Globus pallidus (tissue), 1 donor: ENCODE data around the gene TTLL9.

Source experiments
- DNase-seq: peaks from one replicate; pipeline ENCODE4 v3.0.0-alpha.2; 2015; ENCODE audit warnings: low spot score

The TTLL9 gene

GRCh38 chr20:31979713-31980426 is 109.4 kb downstream of the TTLL9 start:
- DNase-seq, result no peak

- DNase-seq, result no peak
These were observed 111.3 kb downstream of the TTLL9 start for GRCh38 chr20:31981784-31982183.

GRCh38 chr20:31984981-31985471 is 114.6 kb downstream of the TTLL9 start:
- no peak for DNase-seq

- DNase-seq, result no peak
These were observed 117.3 kb downstream of the TTLL9 start for GRCh38 chr20:31987744-31988143.

- DNase-seq, result no peak
These were observed 118.1 kb downstream of the TTLL9 start for GRCh38 chr20:31988430-31989015.

- DNase-seq, result no peak
These were observed 118.7 kb downstream of the TTLL9 start for GRCh38 chr20:31989030-31989645.

GRCh38 chr20:31990641-31991338 is 120.4 kb downstream of the TTLL9 start:
- no peak for DNase-seq

GRCh38 chr20:31991339-31991705 is 120.9 kb downstream of the TTLL9 start:
- no peak for DNase-seq

- DNase-seq, result no peak
These were observed 121.7 kb downstream of the TTLL9 start for GRCh38 chr20:31992086-31992485.
